ENCODE measurements around the gene CASP9.

CASP9 gene

GRCh38 chr1:15531003-15531402 lies 7.0 kb upstream of the CASP9 start:
- no peak for DNase-seq
- H3K4me1 ChIP-seq: no peaks in the 10 kb centered on the region
- H3K36me3 ChIP-seq: no peaks in the 10 kb centered on the region
- TF ChIP-seq CTCF (IDR thresholded peaks at IDR 0.05; ENCODE audit: low read depth, low read length): no peak
- H3K4me3 ChIP-seq (ENCODE audit: low read depth, low read length): no peak overlapping the region
- H3K27me3 ChIP-seq: no peaks in the 10 kb centered on the region
- no peaks in the 10 kb centered on the region for H3K9me3 ChIP-seq

GRCh38 chr1:15526490-15527339 lies 2.7 kb upstream of the CASP9 start, which contains the start of gene DNAJC16:
TSS of gene DNAJC16 (plus strand) at chr1:15526848. CDS start at chr1:15529106, 2,258 bp downstream.
- Histone ChIP-seq H3K4me1 (no peaks in the 10 kb centered on the region; the same call in 1 of the 2 replicates), H3K4me3 (ENCODE audit: low read depth, low read length) (peak within 1 kb of the TSS; percentile 77), H3K9me3 (no peaks in the 10 kb centered on the region), H3K27me3 (no peaks in the 10 kb centered on the region), H3K36me3 (no peaks in the 10 kb centered on the region)
- DNase-seq: peak; percentile 94
- peak; percentile 21 for TF ChIP-seq CTCF (IDR thresholded peaks at IDR 0.05; ENCODE audit: low read depth, low read length)

DNA sequence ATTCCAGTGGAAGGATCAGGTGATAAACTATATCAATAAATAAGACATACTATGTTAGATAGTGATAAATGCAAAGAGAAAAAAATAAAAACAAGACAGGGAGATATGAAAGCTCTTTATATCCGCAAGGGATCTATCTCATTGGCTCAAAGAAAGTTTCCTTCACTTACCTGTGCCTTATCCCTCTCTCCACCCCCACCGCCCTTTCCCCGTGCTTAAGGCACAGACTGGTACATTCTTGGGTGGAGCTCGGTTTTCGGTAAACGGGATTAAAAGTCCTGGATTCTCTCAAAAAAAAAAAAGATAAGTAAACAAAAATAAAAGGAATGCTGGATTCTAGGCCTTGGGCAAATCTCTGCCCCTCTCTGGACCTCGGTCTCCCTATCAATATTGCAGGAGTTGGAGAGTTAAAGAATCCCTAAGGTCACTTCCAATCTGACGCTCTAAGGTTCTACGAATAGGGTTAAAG lies 2.0 kb upstream of the CASP9 start:
- no peaks in the 10 kb centered on the region for H3K36me3 ChIP-seq
- peak overlapping the region; percentile 58 for H3K4me3 ChIP-seq (ENCODE audit: low read depth, low read length)
- no peaks in the 10 kb centered on the region for H3K9me3 ChIP-seq
- no peak for DNase-seq
- H3K27me3 ChIP-seq: no peaks in the 10 kb centered on the region
- H3K4me1 ChIP-seq: no peaks in the 10 kb centered on the region; the same call in 1 of the 2 replicates
- no peak for TF ChIP-seq CTCF (IDR thresholded peaks at IDR 0.05; ENCODE audit: low read depth, low read length)

DNA sequence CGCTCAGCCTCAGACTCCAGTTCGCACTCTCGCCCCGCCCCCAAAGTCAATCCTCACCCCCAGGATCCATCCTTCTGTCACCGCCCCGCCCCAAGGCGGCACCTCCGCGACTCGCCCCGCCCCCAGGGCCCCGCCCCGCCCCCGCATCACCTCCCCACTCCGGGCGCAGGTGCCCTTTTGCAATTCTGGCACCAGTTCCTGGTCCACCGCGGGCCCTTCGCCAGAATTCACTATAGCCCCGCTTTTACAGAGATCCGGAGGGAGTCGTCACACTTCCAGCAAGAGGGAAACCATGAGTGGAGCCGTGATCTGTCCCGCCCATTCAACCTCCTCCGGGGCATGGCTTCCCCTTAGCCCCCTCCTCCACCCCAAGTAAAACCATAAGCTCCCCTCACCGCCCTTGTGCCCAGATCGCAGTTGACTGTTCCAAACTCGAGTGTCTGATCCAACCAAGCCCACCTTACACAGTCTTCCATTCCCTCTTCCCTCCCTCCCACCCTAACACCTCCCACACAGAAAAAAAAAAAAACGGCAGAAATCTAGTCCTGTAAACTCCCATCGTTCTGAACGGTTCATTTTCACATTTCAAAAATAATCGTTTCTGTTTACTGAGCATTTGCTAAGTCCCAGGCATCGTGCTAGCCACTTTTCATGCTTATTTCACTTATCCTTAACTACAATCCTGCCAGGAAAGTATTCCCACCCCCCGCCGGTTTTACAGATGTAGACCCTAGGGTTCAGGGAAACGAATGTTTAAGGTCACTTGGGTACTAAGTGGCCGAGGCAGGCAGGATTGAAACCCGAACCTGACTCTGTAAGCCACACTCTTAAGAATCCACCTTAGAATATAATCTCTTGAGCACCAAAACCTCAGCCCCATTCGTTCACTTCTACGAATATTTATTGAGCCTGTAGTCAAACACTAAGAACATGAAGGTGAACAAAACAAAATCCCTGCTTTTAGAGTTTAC lies 1.3 kb upstream of the CASP9 start:
- DNase-seq: no peak
- no peak for TF ChIP-seq CTCF (IDR thresholded peaks at IDR 0.05; ENCODE audit: low read depth, low read length)
- H3K27me3 ChIP-seq: no peaks in the 10 kb centered on the region
- no peaks in the 10 kb centered on the region for H3K9me3 ChIP-seq
- no peaks in the 10 kb centered on the region; the same call in 1 of the 2 replicates for H3K4me1 ChIP-seq
- H3K36me3 ChIP-seq: no peaks in the 10 kb centered on the region
- H3K4me3 ChIP-seq (ENCODE audit: low read depth, low read length): peak overlapping the region; percentile 58

- Histone ChIP-seq H3K36me3 (no peaks in the 10 kb centered on the region), H3K4me1 (no peaks in the 10 kb centered on the region; the same call in 1 of the 2 replicates), H3K4me3 (ENCODE audit: low read depth, low read length) (peak overlapping the region; percentile 47), H3K27me3 (no peaks in the 10 kb centered on the region), H3K9me3 (no peaks in the 10 kb centered on the region)
- DNase-seq: peak; percentile 97
- no peak for TF ChIP-seq CTCF (IDR thresholded peaks at IDR 0.05; ENCODE audit: low read depth, low read length)
These were observed 451 bp upstream of the CASP9 start for GRCh38 chr1:15524283-15525049.

All from BE2C (cell line).